GM23248 (cell line): ENCODE data around the gene OLA1.

Source experiments
- EZH2 ChIP-seq: fragments of 200-600 bp; sonication (generic); IDR thresholded peaks from 2 replicates; pipeline ENCODE4 v1.6.1; 2018; ENCODE audit warnings: antibody characterized with exemption, mild to moderate bottlenecking; ENCODE audit not compliant: insufficient read depth, poor library complexity, severe bottlenecking
- EZH2phosphoT487 ChIP-seq: fragments of 200-600 bp; sonication (generic); IDR thresholded peaks from 2 replicates; pipeline ENCODE4 v1.6.1; 2018; ENCODE audit warnings: antibody characterized with exemption, moderate library complexity, mild to moderate bottlenecking, low read depth; ENCODE audit not compliant: insufficient read depth

- TF ChIP-seq EZH2 (no peak), EZH2phosphoT487 (no peak)
These were observed 53.1 kb downstream of the OLA1 start for GRCh38 chr2:174195253-174195652.
